Panc1 (cell line): ENCODE measurements around the gene STK39. TPM values are rescaled to one million over a fixed set of nuclear protein-coding genes. Genes with fewer than 3 reads are reported as not detected.
A peak's percentile ranks its signal among the peaks of the same experiment; 100 is the strongest.

Experiments used
- ATAC-seq: fragments of 200-7000 bp; cut with Tn5 transposase; 2 replicates; pipeline ENCODE4 v1.9.1; 2020; ENCODE audit warnings: mild to moderate bottlenecking, moderate library complexity
- BruUV-seq: library from RNA; stranded (reverse); fragments of 400-500 nt; replicated peaks from 2 replicates; lab custom pipeline; 2021; lab: Mats Ljungman, UMichigan
- CTCF ChIA-PET: fragments of 300-600 bp; sonication (Branson Sonifier 250); formaldehyde crosslinking; loops from one replicate; lab custom pipeline; 2022; ENCODE audit warnings: antibody characterized with exemption; lab: Charles Lee
- POLR2A ChIA-PET: fragments of 300-600 bp; sonication (Branson Sonifier 250); formaldehyde crosslinking; loops from one replicate; lab custom pipeline; 2022; ENCODE audit warnings: antibody characterized with exemption; lab: Charles Lee
- DNase-seq: peaks from one replicate; pipeline ENCODE4 v3.0.0-alpha.2; 2010; ENCODE audit warnings: low read depth, low spot score
- H3K27ac ChIP-seq: 2 replicates; pipeline ENCODE4 v1.5.1; 2011; ENCODE audit warnings: mild to moderate bottlenecking, low read length, inconsistent platforms
- H3K27me3 ChIP-seq: fragments of 200-500 bp; sonication (Bioruptor generic); 2 replicates; pipeline ENCODE4 v1.6.0; 2014; ENCODE audit warnings: low read length, inconsistent platforms; ENCODE audit not compliant: control insufficient read depth, insufficient read depth
- H3K36me3 ChIP-seq: fragments of 200-500 bp; sonication (Bioruptor generic); 2 replicates; pipeline ENCODE4 v1.5.1; 2014; ENCODE audit warnings: inconsistent platforms, mild to moderate bottlenecking, low read length, moderate library complexity; ENCODE audit not compliant: control insufficient read depth, insufficient read depth
- H3K4me1 ChIP-seq: 2 replicates; pipeline ENCODE4 v1.5.1; 2011; ENCODE audit warnings: inconsistent platforms, mild to moderate bottlenecking, low read length, moderate library complexity; ENCODE audit not compliant: control insufficient read depth, insufficient read depth
- H3K4me3 ChIP-seq, 2 experiments: 2 replicates each; pipeline ENCODE4 v1.5.1; 2011 to 2012; ENCODE audit warnings: low read depth in 2 of 2, low read length in 2 of 2, mild to moderate bottlenecking in 2 of 2, inconsistent platforms in 1 of 2, moderate library complexity in 1 of 2
- H3K9me3 ChIP-seq: fragments of 200-500 bp; sonication (Bioruptor generic); 2 replicates; pipeline ENCODE4 v1.5.1; 2014; ENCODE audit warnings: low read depth, mild to moderate bottlenecking, inconsistent platforms, low read length, moderate library complexity; ENCODE audit not compliant: control insufficient read depth, insufficient read depth
- POLR2AphosphoS5 ChIP-seq: IDR thresholded peaks from 2 replicates; pipeline ENCODE4 v1.6.1; 2012; ENCODE audit warnings: mild to moderate bottlenecking, low read depth, low read length, moderate library complexity
- SIN3A ChIP-seq: IDR thresholded peaks from 2 replicates; pipeline ENCODE4 v1.6.1; 2012; ENCODE audit warnings: low read depth, mild to moderate bottlenecking, low read length, moderate library complexity, borderline replicate concordance; ENCODE audit not compliant: insufficient read depth
- TCF7L2 ChIP-seq: IDR thresholded peaks from 2 replicates; pipeline ENCODE4 v1.6.1; 2011; ENCODE audit warnings: mild to moderate bottlenecking, low read depth, low read length, inconsistent platforms
- in situ Hi-C: cut with HindIII; loops from 2 replicates; pipeline ENCODE4 v1.10.0; 2016; ENCODE audit warnings: low sequenced_read_pairs, low pct_unique_long_range_greater_than_20kb
- intact Hi-C: fragments of 100-400 bp; cut with micrococcal nuclease; formaldehyde crosslinking; loops from one replicate; pipeline ENCODE4 v1.10.0; 2022; ENCODE audit not compliant: unreplicated experiment
- total RNA-seq: library from RNA; stranded (reverse); gene quantifications from one replicate; pipeline ENCODE4 v1.2.1, GENCODE V29; 2021; ENCODE audit not compliant: unreplicated experiment
- TF ChIP-seq, protein P1 (sequence below), 2 experiments: IDR thresholded peaks; 2 replicates each; pipeline ENCODE4 v1.6.1; 2011 to 2012; ENCODE audit warnings: low read depth in 2 of 2, control low read depth in 1 of 2, low read length in 1 of 2, mild to moderate bottlenecking in 1 of 2, moderate library complexity in 1 of 2; ENCODE audit not compliant: insufficient read depth in 1 of 2
- TF ChIP-seq, protein P2 (sequence below): fragments of 450-650 bp; IDR thresholded peaks from 2 replicates; pipeline ENCODE4 v1.5.1; 2017; ENCODE audit warnings: mild to moderate bottlenecking

The STK39 gene
- total RNA-seq, 1 experiment from 2014 or later, result 14.0 TPM

DNA sequence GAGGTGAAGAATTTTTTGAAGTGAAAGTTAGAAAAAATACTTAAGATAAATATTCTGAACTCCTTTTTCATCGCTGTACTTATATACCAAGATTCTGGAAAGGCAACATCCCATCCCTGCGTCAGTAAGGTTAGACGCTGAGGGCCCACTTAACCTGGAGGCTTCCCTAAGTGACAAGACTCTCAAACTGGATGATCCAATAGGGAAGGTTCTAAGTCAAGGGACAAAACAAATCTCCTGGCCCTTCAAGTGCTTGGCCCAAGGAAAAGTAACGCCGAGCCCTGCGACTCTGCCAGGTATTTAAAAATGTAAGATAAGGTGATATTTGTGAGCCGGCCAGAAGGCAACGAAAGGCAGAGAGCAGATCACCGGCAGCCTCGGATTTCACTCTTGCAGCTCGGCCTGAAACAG, 1.3 kb downstream of the STK39 start:
- Histone ChIP-seq H3K27ac (peak overlapping the region; percentile 61; the same call in 1 of the 2 replicates), H3K4me3 (peak overlapping the region; percentile 71 to 79), H3K36me3 (peaks cover 2% of the 10 kb centered on the region; the same call in 1 of the 2 replicates), H3K4me1 (peaks cover 20% of the 10 kb centered on the region), H3K9me3 (no peaks in the 10 kb centered on the region), H3K27me3 (no peaks in the 10 kb centered on the region)
- ChIA-PET CTCF (no interaction called here), POLR2A (no interaction called here)
- ATAC-seq (peak; percentile 6), DNase-seq (no peak)
- TF ChIP-seq POLR2AphosphoS5 (no peak), TCF7L2 (no peak)
- TF ChIP-seq, protein P1, sequence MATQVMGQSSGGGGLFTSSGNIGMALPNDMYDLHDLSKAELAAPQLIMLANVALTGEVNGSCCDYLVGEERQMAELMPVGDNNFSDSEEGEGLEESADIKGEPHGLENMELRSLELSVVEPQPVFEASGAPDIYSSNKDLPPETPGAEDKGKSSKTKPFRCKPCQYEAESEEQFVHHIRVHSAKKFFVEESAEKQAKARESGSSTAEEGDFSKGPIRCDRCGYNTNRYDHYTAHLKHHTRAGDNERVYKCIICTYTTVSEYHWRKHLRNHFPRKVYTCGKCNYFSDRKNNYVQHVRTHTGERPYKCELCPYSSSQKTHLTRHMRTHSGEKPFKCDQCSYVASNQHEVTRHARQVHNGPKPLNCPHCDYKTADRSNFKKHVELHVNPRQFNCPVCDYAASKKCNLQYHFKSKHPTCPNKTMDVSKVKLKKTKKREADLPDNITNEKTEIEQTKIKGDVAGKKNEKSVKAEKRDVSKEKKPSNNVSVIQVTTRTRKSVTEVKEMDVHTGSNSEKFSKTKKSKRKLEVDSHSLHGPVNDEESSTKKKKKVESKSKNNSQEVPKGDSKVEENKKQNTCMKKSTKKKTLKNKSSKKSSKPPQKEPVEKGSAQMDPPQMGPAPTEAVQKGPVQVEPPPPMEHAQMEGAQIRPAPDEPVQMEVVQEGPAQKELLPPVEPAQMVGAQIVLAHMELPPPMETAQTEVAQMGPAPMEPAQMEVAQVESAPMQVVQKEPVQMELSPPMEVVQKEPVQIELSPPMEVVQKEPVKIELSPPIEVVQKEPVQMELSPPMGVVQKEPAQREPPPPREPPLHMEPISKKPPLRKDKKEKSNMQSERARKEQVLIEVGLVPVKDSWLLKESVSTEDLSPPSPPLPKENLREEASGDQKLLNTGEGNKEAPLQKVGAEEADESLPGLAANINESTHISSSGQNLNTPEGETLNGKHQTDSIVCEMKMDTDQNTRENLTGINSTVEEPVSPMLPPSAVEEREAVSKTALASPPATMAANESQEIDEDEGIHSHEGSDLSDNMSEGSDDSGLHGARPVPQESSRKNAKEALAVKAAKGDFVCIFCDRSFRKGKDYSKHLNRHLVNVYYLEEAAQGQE (IDR thresholded peaks at IDR 0.05; ENCODE audit: insufficient read depth in 1 of 2, low read depth in 2 of 2, low read length in 1 of 2), result no peak
- no TSS peak for BruUV-seq
- intact Hi-C loops, result no loop called here
- in situ Hi-C loops, result no loop called here

DNA sequence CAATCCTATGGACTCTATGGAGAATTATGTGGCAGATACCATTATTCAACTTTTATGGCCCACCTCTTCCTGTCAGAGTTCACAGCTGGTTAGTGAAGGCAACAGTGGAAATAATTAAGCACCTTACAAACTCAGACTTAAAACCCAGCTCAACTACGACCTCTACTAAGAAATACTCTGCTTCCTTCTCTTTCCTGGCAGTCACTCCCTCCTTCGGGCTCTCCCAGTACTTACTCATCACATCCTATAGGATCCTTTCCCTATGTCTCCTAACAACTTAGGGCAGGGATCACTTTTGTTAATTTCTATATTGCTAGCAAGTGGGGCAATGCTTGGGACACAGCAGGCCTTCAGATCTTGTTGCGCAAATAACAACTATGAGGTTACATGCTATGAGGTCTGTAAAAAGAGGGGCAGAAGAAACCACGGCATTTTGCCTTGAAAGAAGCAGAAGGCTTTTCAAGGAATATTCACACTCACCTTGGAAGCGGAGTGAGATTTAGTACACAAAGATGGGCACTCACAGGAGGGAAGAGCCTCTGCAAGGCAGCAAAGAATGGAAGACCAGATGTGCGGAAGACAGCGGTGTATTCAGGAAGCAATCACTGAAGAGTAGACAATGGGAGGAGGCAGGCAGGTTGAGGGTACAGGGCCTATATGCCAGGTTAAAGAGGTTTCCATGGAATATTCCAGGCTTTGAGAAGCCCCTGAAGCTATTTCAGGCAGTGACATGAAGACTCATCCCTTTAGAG, 2.1 kb downstream of the STK39 start:
- Histone ChIP-seq H3K27ac (no peak overlapping the region), H3K36me3 (peaks cover 2% of the 10 kb centered on the region; the same call in 1 of the 2 replicates), H3K4me3 (no peak overlapping the region), H3K4me1 (peaks cover 20% of the 10 kb centered on the region), H3K9me3 (no peaks in the 10 kb centered on the region), H3K27me3 (no peaks in the 10 kb centered on the region)
- no peak for TF ChIP-seq SIN3A
- no peak for TF ChIP-seq TCF7L2
- TF ChIP-seq, protein P2, sequence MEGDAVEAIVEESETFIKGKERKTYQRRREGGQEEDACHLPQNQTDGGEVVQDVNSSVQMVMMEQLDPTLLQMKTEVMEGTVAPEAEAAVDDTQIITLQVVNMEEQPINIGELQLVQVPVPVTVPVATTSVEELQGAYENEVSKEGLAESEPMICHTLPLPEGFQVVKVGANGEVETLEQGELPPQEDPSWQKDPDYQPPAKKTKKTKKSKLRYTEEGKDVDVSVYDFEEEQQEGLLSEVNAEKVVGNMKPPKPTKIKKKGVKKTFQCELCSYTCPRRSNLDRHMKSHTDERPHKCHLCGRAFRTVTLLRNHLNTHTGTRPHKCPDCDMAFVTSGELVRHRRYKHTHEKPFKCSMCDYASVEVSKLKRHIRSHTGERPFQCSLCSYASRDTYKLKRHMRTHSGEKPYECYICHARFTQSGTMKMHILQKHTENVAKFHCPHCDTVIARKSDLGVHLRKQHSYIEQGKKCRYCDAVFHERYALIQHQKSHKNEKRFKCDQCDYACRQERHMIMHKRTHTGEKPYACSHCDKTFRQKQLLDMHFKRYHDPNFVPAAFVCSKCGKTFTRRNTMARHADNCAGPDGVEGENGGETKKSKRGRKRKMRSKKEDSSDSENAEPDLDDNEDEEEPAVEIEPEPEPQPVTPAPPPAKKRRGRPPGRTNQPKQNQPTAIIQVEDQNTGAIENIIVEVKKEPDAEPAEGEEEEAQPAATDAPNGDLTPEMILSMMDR, result no peak
- ChIA-PET POLR2A (no interaction called here), CTCF (interaction anchor here (0.6 kb wide), 1 partner anchor 59 kb away, joined by 3 read pairs; no protein-coding TSS in a partner anchor)
- no TSS peak for BruUV-seq
- ATAC-seq (no peak), DNase-seq (no peak)
- intact Hi-C loops, result no loop called here
- in situ Hi-C loops, result no loop called here

DNA sequence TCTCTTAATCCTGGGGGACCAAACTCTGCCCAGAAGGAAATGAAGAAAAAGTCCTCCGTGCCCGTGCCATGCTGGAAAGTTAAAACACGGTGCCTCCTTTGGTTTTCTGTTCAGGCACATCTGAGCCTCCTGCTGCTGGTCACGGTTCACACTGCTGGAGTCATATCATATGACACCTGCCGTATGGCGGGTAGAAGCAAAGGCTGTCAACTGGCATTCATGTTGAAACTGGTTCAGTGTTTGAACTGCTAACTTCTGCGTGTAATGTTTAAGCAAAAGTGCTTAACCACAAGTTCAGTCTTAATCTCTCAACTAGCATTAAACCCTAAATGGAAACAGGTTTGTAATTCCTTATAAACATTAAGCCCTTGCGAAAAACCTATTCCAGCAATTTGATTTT, 3.1 kb downstream of the STK39 start:
- TF ChIP-seq POLR2AphosphoS5 (no peak), SIN3A (no peak), TCF7L2 (no peak)
- TF ChIP-seq, protein P1 (IDR thresholded peaks at IDR 0.05; ENCODE audit: insufficient read depth in 1 of 2, low read depth in 2 of 2, low read length in 1 of 2), result no peak
- TF ChIP-seq, protein P2, result no peak
- peaks cover 20% of the 10 kb centered on the region for H3K4me1 ChIP-seq
- ChIA-PET POLR2A (no interaction called here), CTCF (interaction anchor here (0.6 kb wide), 1 partner anchor 1705 kb away, joined by 4 read pairs; no protein-coding TSS in a partner anchor)
- H3K27ac ChIP-seq, result no peak overlapping the region
- no peak overlapping the region for H3K4me3 ChIP-seq
- H3K27me3 ChIP-seq, result no peaks in the 10 kb centered on the region
- in situ Hi-C loops, result no loop called here
- no peak for ATAC-seq
- intact Hi-C loops, result no loop called here
- TSS peak; percentile 67 for BruUV-seq
- no peak for DNase-seq
- H3K36me3 ChIP-seq, result peaks cover 2% of the 10 kb centered on the region; the same call in 1 of the 2 replicates
- H3K9me3 ChIP-seq, result no peaks in the 10 kb centered on the region
